SK-N-SH (cell line): ENCODE results near the gene RAB3C. TPM values are rescaled to one million over a fixed set of nuclear protein-coding genes. Genes with fewer than 3 reads are reported as not detected.
"Not testable (repeated sequence)": the region's sequence is repeated elsewhere in the genome, so short reads cannot be mapped to it uniquely, and the experiment has no call there.

ENCODE experiments used
- CTCF ChIA-PET: fragments of 300-600, 350-600 bp; formaldehyde crosslinking; extraction: SDS; loops from one replicate; lab custom pipeline; 2021; lab: Yijun Ruan, JAX
- POLR2A ChIA-PET: fragments of 350-600 bp; sonication (Branson Sonifier 250); formaldehyde crosslinking; extraction: SDS; loops from one replicate; lab custom pipeline; 2020; ENCODE audit warnings: antibody characterized with exemption, inconsistent platforms; lab: Yijun Ruan, JAX
- DNase-seq: peaks from one replicate; pipeline ENCODE4 v3.0.0; 2012
- H2AFZ ChIP-seq: fragments of 200-600 bp; sonication (generic); 2 replicates; pipeline ENCODE4 v1.8.1; 2016; ENCODE audit warnings: antibody characterized with exemption, mild to moderate bottlenecking, low read depth
- H3F3A ChIP-seq: fragments of 200-600 bp; sonication (generic); replicated peaks from 2 replicates; pipeline ENCODE3; 2016; ENCODE audit warnings: antibody characterized with exemption, mild to moderate bottlenecking; ENCODE audit not compliant: insufficient read depth
- H3K27ac ChIP-seq, 2 experiments: fragments of 200-500 bp in 1 of 2; fragments of 200-600 bp in 1 of 2; sonication (Bioruptor generic) in 1 of 2; sonication (generic), shearing (Covaris generic) in 1 of 2; 2 replicates each; pipeline versions ENCODE4 v1.5.1 to v1.6.1; 2014 to 2016; ENCODE audit warnings: low read depth in 2 of 2, inconsistent platforms in 1 of 2, low read length in 1 of 2, mild to moderate bottlenecking in 1 of 2, mixed read lengths in 1 of 2
- H3K27me3 ChIP-seq: fragments of 200-600 bp; sonication (generic), shearing (Covaris generic); 2 replicates; pipeline ENCODE4 v1.6.1; 2016; ENCODE audit warnings: mixed run types; ENCODE audit not compliant: insufficient read depth
- H3K36me3 ChIP-seq, 2 experiments: fragments of 200-500 bp in 1 of 2; fragments of 200-600 bp in 1 of 2; sonication (Bioruptor generic) in 1 of 2; sonication (generic) in 1 of 2; replicated peaks in 1 of 2; 2 replicates each; pipeline versions ENCODE3 to v1.5.1; 2014 to 2016; ENCODE audit warnings: low read length in 1 of 2, mild to moderate bottlenecking in 1 of 2; ENCODE audit not compliant: insufficient read depth in 2 of 2, control insufficient read depth in 1 of 2
- H3K4me1 ChIP-seq, 2 experiments: fragments of 200-500 bp in 1 of 2; fragments of 200-600 bp in 1 of 2; sonication (Bioruptor generic) in 1 of 2; sonication (generic), shearing (Covaris generic) in 1 of 2; 2 replicates each; pipeline versions ENCODE4 v1.5.1 to v1.6.1; 2014 to 2016; ENCODE audit warnings: low read depth in 1 of 2, low read length in 1 of 2, mixed run types in 1 of 2; ENCODE audit not compliant: insufficient read depth in 2 of 2, control insufficient read depth in 1 of 2
- H3K4me2 ChIP-seq: fragments of 200-600 bp; sonication (generic), shearing (Covaris generic); 2 replicates; pipeline ENCODE4 v1.6.1; 2017; ENCODE audit warnings: mixed run types
- H3K4me3 ChIP-seq, 2 experiments: fragments of 200-500 bp in 1 of 2; fragments of 200-600 bp in 1 of 2; sonication (Bioruptor generic) in 1 of 2; sonication (generic), shearing (Covaris generic) in 1 of 2; 2 replicates each; pipeline versions ENCODE4 v1.5.1 to v1.8.1; 2014 to 2016; ENCODE audit warnings: low read depth in 2 of 2, inconsistent platforms in 1 of 2, low read length in 1 of 2, mild to moderate bottlenecking in 1 of 2, mixed read lengths in 1 of 2, moderate library complexity in 1 of 2
- H3K79me2 ChIP-seq: fragments of 200-600 bp; sonication (generic); 2 replicates; pipeline ENCODE4 v1.8.1; 2017; ENCODE audit warnings: mild to moderate bottlenecking; ENCODE audit not compliant: insufficient read depth
- H3K9ac ChIP-seq: fragments of 200-600 bp; sonication (generic); 2 replicates; pipeline ENCODE4 v1.6.1; 2017; ENCODE audit warnings: mixed run types
- H3K9me2 ChIP-seq: fragments of 200-600 bp; sonication (generic); 2 replicates; pipeline ENCODE4 v1.6.1; 2017; ENCODE audit warnings: mixed run types
- H3K9me3 ChIP-seq: fragments of 200-600 bp; sonication (generic); 2 replicates; pipeline ENCODE4 v1.6.1; 2017; ENCODE audit warnings: mixed run types, mild to moderate bottlenecking, moderate library complexity
- H4K20me1 ChIP-seq: fragments of 200-600 bp; sonication (generic); 2 replicates; pipeline ENCODE4 v1.6.1; 2017; ENCODE audit warnings: mild to moderate bottlenecking, mixed run types; ENCODE audit not compliant: insufficient read depth
- CHD2 ChIP-seq: fragments of 150-350 bp; IDR thresholded peaks from 2 replicates; pipeline ENCODE4 v1.6.1; 2018; ENCODE audit warnings: low read length; ENCODE audit not compliant: partially characterized antibody
- CTCF ChIP-seq: fragments of 200-600 bp; sonication (generic); IDR thresholded peaks from 2 replicates; pipeline ENCODE4 v1.6.1; 2017; ENCODE audit warnings: antibody characterized with exemption, mild to moderate bottlenecking, moderate library complexity
- EP300 ChIP-seq, 2 experiments: IDR thresholded peaks; 2 replicates each; pipeline versions ENCODE4 v1.4.0 to v1.6.1; 2012; ENCODE audit warnings: borderline replicate concordance in 1 of 2, low read depth in 1 of 2, low read length in 1 of 2
- FOXM1 ChIP-seq: IDR thresholded peaks from 2 replicates; pipeline ENCODE4 v1.4.0; 2012; ENCODE audit warnings: low read depth, mild to moderate bottlenecking
- GABPA ChIP-seq: IDR thresholded peaks from 2 replicates; pipeline ENCODE4 v1.4.0; 2012; ENCODE audit warnings: low read depth, mild to moderate bottlenecking
- IRF3 ChIP-seq: fragments of 150-350 bp; IDR thresholded peaks from 2 replicates; pipeline ENCODE4 v1.6.1; 2016; ENCODE audit warnings: mild to moderate bottlenecking, low read depth, low read length
- JUND ChIP-seq: IDR thresholded peaks from 2 replicates; pipeline ENCODE4 v1.4.0; 2012
- MAX ChIP-seq: IDR thresholded peaks from 2 replicates; pipeline ENCODE4 v1.4.0; 2012; ENCODE audit warnings: low read depth
- MEF2A ChIP-seq: IDR thresholded peaks from 2 replicates; pipeline ENCODE4 v1.4.0; 2012; ENCODE audit warnings: low read depth, borderline replicate concordance
- MXI1 ChIP-seq: IDR thresholded peaks from 2 replicates; pipeline ENCODE4 v1.6.1; 2012; ENCODE audit warnings: mild to moderate bottlenecking, low read depth, low read length, improper control_type of control experiment
- NFIC ChIP-seq: IDR thresholded peaks from 2 replicates; pipeline ENCODE4 v1.4.0; 2012; ENCODE audit warnings: borderline replicate concordance
- NRF1 ChIP-seq: IDR thresholded peaks from 2 replicates; pipeline ENCODE4 v1.6.1; 2012; ENCODE audit warnings: low read depth, mild to moderate bottlenecking, low read length
- PBX3 ChIP-seq: IDR thresholded peaks from 2 replicates; pipeline ENCODE4; 2012
- RCOR1 ChIP-seq: fragments of 150-350 bp; IDR thresholded peaks from 2 replicates; pipeline ENCODE4 v1.6.1; 2017; ENCODE audit warnings: antibody characterized with exemption, low read length
- REST ChIP-seq: IDR thresholded peaks from 2 replicates; pipeline ENCODE4 v1.6.1; 2012; ENCODE audit warnings: mild to moderate bottlenecking, low read depth, low read length, moderate library complexity
- RFX5 ChIP-seq: IDR thresholded peaks from 2 replicates; pipeline ENCODE4 v1.6.1; 2012; ENCODE audit warnings: mild to moderate bottlenecking, improper control_type of control experiment, low read length
- RXRA ChIP-seq: IDR thresholded peaks from 2 replicates; pipeline ENCODE4 v1.4.0; 2012; ENCODE audit warnings: low read depth, mild to moderate bottlenecking, borderline replicate concordance
- SMC3 ChIP-seq: IDR thresholded peaks from 2 replicates; pipeline ENCODE4 v1.6.1; 2012; ENCODE audit warnings: low read depth, low read length, improper control_type of control experiment
- TAF1 ChIP-seq: IDR thresholded peaks from 2 replicates; pipeline ENCODE4 v1.6.1; 2012; ENCODE audit warnings: low read depth, mild to moderate bottlenecking, low read length, moderate library complexity, borderline replicate concordance
- TCF12 ChIP-seq: IDR thresholded peaks from 2 replicates; pipeline ENCODE4 v1.4.0; 2012
- TEAD4 ChIP-seq: IDR thresholded peaks from 2 replicates; pipeline ENCODE4 v1.4.0; 2012; ENCODE audit warnings: mild to moderate bottlenecking, borderline replicate concordance; ENCODE audit not compliant: insufficient read depth
- WGBS: methylation state at CpG from one replicate; pipeline ENCODE4 v1.1.6; 2017; ENCODE audit warnings: low lambda C conversion rate; 5-methylcytosine and 5-hydroxymethylcytosine counted together
- polyA plus RNA-seq, 3 experiments: library from polyadenylated mRNA; depleted of rRNA; stranded (reverse); fragments of >200 nt; gene quantifications; 2 replicates each; pipeline ENCODE4 v1.2.3, GENCODE V29; 2012

Gene RAB3C
- 0.03 and 0.49 TPM in 2 replicates for polyA plus RNA-seq (2012; rRNA removed)
- polyA plus RNA-seq (2012; cell fraction: cytosol; rRNA removed): 0.24 and 0.62 TPM in 2 replicates
- 0.06 and 0.08 TPM in 2 replicates for polyA plus RNA-seq (2012; cell fraction: nucleus; rRNA removed)

- Histone ChIP-seq H3K9me3 (no peaks in the 10 kb centered on the region), H3K27ac (peak within 1 kb of the TSS in 1 of 2 experiments; percentile 92; a peak in 2 of 4 replicates), H3K4me1 (peaks cover 0 to 3% of the 10 kb centered on the region in 2 experiments; a peak in 2 of 4 replicates), H4K20me1 (no peaks in the 10 kb centered on the region), H3K9ac (no peak within 1 kb of the TSS), H3K4me3 (peak within 1 kb of the TSS; percentile 60 to 70), H2AFZ (peak within 1 kb of the TSS; percentile 94), H3K79me2 (no peaks in the 10 kb centered on the region), H3K4me2 (peak within 1 kb of the TSS; percentile 89), H3K36me3 (no peaks in the 10 kb centered on the region), H3K9me2 (no peaks in the 10 kb centered on the region), H3F3A (no peaks in the 10 kb centered on the region), H3K27me3 (0 out of 2 replicates have a peak, but pooled peaks cover 6% of the 10 kb centered on the region)
- ChIA-PET POLR2A (interaction anchor here (0.5 to 2.0 kb wide), 7 partner anchors 47 to 1163 kb away, joined by 3 to 17 read pairs (median 4); no protein-coding TSS in a partner anchor), CTCF (interaction anchor here (0.8 to 3.0 kb wide), 5 partner anchors 41 to 270 kb away, joined by 3 to 10 read pairs (median 4); no protein-coding TSS in a partner anchor)
- peak; percentile 89 for DNase-seq
- under 1% methylated on average over 20 of the region's 43 CpGs for WGBS
- no peak for TF ChIP-seq EP300 (IDR thresholded peaks at IDR 0.05; ENCODE audit: borderline replicate concordance in 1 of 2, low read depth in 1 of 2, low read length in 1 of 2)
- TF ChIP-seq RXRA: no peak
- no peak for TF ChIP-seq TEAD4
- TF ChIP-seq PBX3: no peak
- peak; percentile 74 for TF ChIP-seq CHD2
- TF ChIP-seq CTCF: no peak
- peak; percentile 65 for TF ChIP-seq NRF1
- TF ChIP-seq REST: peak; percentile 97
- TF ChIP-seq MAX: peak; percentile 33; the same call in 1 of the 2 replicates
- no peak for TF ChIP-seq NFIC
- TF ChIP-seq IRF3: no peak
- no peak for TF ChIP-seq FOXM1
- TF ChIP-seq MEF2A: no peak
- peak; percentile 92 for TF ChIP-seq MXI1
- TF ChIP-seq TAF1: no peak; the same call in 1 of the 2 replicates
- TF ChIP-seq TCF12: no peak
- TF ChIP-seq RCOR1: 0 out of 2 replicates have a peak, but pooled peaks have one; percentile 25
- no peak for TF ChIP-seq JUND
- TF ChIP-seq GABPA: no peak
- TF ChIP-seq RFX5: no peak
- no peak for TF ChIP-seq SMC3
Measured at GRCh38 chr5:58582803-58583491, at the start of gene RAB3C. Gene RAB3C (plus strand): TSS chr5:58583075. CDS start chr5:58583209, 134 bp downstream.

- H3K9me3 ChIP-seq, H3K4me3 ChIP-seq, H4K20me1 ChIP-seq, H3K9ac ChIP-seq, DNase-seq, H3K4me1 ChIP-seq, H3K79me2 ChIP-seq, CTCF ChIA-PET, H3K36me3 ChIP-seq, H3K4me2 ChIP-seq, H2AFZ ChIP-seq, H3K27ac ChIP-seq, POLR2A ChIA-PET, H3K27me3 ChIP-seq, H3F3A ChIP-seq, H3K9me2 ChIP-seq: not testable (repeated sequence)
- WGBS: 73% methylated on average over 7 of the region's 9 CpGs
Measured at GRCh38 chr5:58541935-58542334, 40.9 kb upstream of the RAB3C start.
